SW 1271 (cell line): ENCODE results near the gene TSPAN15.

Experiments
- DNase-seq, 2 experiments: peaks; one replicate each; lab custom pipeline; 2025; lab: John Stamatoyannopoulos, UW

TSPAN15 gene

DNA sequence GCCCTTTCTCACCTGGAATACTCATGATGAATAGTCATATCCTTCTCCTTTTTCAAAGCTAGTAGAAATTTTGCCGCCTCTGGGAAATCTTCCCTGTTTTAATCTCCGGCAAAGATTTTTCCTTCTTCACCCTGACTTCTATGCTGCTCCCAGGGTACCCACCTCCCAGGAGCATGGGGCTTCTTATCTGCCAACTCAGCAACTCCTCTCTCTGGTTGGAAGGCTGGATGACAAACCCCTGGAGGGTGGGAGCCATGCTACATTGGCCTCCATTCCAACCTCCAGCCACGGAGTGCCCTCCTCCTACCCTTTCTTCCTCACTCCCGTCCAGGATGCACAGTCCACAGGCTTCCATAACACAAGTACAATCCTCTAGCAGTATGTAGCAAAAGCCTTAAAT, 102.1 kb downstream of the TSPAN15 start:
- DNase-seq: no peak

DNA sequence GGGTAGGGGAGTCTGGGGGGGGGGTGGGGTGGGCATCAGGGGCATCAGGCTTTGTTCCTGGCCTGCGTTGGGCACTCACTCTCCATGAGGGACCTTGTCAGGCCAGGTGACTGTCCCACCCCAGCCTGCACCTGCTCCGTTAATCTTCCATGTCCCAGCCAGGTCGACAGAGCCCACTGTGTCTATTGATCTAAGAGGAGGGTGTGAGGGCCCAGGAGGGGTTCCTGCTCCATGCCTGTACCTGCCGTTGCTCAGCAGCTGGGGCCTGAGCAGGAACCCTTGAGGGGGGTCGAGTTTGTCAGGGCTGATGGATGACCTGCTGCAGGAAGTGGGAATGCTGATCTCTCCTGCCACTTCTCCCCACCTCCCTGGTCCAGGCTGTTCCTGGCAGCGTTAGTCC, 103.3 kb downstream of the TSPAN15 start:
- DNase-seq: no peak
